GM19351 (cell line): ENCODE measurements around the gene EPB41L4A.

Source experiments
- ATAC-seq: cut with Tn5 transposase; IDR thresholded peaks from one replicate; pipeline ENCODE4 v1.9.1; 2021; ENCODE audit warnings: mild to moderate bottlenecking, moderate library complexity; ENCODE audit not compliant: unreplicated experiment

EPB41L4A gene

GRCh38 chr5:112356178-112356956 is 62.7 kb downstream of the EPB41L4A start:
- no peak for ATAC-seq

GRCh38 chr5:112355058-112355685 is 63.9 kb downstream of the EPB41L4A start:
- no peak for ATAC-seq

DNA sequence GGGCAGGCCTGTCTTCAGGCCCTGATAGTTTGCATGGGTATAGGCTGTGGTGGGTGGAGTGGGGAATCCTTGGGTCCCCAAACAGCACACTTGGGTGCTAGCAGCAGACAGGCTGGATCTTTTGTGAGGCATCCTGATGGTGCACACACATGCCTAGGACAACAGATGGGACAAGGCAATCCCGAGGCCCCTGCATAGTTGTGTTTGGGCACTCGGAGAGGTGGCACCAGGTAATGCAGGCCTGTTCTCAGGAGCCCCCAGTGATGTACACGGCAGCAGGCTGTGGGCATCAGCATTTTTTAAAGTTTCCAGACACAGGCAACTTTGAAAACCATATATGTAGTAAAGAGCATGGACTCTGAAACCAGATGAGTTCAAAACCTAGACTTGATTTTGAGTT is 65.4 kb downstream of the EPB41L4A start:
- no peak for ATAC-seq

- ATAC-seq, result no peak
Observed at GRCh38 chr5:112351225-112351624, 67.9 kb downstream of the EPB41L4A start.

GRCh38 chr5:112350626-112351025 is 68.5 kb downstream of the EPB41L4A start:
- ATAC-seq, result no peak

GRCh38 chr5:112349371-112349770 is 69.7 kb downstream of the EPB41L4A start:
- ATAC-seq, result no peak

DNA sequence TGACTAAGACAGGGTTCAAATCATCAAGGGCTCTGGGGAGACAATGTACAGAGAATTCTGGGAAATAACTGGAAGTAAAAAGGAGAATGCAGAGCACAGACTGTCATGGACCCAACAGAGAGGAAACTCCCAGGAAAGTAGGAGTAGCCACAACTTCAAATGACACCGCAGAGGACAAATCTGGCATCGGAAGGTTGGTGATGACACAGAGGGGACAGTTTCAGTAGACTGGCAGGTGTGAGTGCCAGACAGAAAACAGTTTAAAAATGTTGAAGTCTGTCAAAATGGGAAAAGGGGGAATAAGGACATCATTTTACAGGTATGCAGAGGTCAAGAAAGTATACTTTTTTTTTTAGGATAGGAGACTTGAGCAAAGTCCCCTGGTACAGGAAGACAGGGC is 70.2 kb downstream of the EPB41L4A start:
- ATAC-seq, result no peak

DNA sequence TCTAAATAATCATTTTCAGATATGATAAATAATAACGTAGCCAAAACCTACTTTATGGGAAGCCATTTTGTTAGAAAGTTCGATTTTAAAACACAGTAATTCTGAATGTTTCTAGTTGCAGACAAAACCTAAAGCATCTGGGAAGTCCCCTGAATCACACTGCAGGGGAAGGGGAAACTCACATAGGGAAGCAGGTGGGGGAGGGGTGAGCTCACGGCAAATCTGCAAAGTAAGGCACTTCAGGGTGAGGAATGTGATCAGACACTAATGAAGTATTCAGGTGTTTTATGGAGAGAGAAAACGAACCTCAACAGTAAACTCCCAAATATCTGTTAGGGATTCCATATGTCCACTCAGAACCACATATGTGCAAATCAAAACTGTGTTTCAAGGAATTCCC is 70.7 kb downstream of the EPB41L4A start:
- no peak for ATAC-seq

DNA sequence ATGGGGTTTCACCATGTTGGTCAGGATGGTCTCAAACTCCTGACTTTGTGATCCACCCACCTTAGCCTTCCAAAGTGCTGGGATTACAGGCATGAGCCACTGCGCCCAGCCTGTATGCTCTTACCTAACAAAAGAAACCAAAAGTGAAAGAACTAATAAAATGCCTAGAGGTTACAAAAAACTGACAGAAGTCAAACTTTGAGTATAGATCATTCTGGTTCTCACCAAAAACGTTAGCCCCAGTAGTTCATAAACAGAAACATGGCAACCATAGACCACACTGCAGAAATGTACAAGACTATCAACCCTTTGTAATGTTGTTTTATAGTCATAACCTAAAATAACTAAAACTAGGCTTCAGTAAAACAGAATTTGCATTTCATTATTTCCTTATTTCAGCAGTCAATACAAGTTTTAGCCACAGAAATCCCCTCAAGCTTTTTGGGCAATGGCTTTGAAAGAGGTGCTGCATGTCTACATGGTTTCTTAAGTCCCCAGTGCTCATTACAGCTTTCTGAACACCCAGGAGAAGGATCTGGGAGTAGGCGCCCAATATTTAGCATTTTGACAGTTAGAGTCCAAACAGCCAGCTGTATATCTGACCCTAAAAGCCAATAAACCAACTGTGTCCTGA is 72.5 kb downstream of the EPB41L4A start:
- peak; percentile 65 for ATAC-seq

DNA sequence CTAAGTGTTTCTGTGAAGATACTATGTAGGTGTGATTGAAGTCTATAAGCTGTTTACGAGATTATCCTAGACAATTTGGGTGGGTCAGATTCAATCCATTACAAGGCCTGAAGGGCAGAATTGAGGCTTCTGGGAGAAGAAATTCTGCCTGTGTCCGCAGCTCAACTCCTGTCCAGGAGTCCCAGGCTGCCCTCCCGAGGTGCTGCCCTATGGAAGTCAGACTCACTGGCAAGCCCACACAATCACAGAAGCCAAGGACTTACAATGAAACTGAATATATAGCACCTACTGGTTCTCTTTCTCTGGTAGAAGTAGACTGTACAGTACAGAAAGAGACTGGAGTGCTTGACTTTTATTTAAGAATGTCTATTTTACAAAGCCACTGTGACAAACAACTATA is 74.5 kb downstream of the EPB41L4A start:
- ATAC-seq, result no peak

DNA sequence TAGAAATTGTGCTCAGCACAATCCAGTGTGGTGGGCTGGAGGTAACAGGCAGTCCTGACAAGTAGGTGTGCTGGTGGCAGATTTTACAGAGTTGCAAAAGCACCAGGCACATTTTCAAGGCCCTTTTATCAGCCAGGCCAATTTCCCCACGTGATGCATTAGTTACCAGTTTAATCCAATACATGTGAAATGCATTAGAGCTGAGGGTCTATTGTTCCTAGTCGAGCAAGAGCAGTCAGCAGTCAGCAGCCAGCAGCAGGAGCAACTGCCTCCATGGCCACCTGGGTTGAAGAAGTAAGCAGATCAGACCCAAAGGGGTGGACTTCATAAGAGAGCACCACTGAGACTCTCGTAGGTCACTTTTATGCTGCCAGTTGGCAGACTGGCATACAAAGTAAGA is 76.7 kb downstream of the EPB41L4A start:
- ATAC-seq, result no peak

DNA sequence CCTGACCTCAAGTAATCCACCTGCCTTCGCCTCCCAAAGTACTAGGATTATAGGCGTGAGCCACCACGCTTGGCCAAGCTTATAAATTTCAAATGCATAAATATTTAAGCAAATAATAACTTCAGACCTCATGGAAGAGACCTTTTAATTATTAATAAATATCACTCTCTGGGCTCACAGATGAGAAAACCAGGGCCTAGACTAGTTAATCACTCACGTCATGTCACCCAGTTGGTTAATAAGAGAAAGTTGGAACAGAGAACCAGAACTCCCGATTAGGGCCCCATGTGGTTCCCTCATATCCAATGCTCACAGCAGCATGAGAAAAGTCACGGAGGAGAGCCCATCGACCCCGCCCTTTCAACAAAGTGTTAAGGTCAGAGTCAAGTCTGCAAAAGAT is 79.3 kb downstream of the EPB41L4A start:
- ATAC-seq, result no peak

- ATAC-seq, result no peak
Observed at GRCh38 chr5:112338681-112339337, 80.3 kb downstream of the EPB41L4A start.

- ATAC-seq, result no peak
Observed at GRCh38 chr5:112333331-112333781, 85.7 kb downstream of the EPB41L4A start.

DNA sequence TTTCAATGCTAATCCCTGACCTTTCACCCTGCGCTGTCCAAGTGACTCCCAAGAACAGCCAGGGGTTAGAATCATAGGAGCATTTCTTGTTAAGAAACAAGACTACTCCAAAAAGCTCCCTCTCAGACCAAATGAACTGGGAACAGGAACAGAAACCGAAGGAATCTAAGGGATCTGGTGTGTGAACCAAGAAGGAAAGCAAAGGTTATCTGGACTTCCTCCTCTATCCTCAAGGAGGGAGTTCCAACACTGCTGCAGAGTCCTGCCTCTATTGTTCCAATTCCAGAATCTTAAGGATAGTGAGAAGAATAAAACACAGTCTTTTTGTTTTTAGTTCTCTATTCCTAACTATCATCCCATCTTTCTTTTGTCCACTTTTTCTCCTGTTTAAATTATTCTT is 87.2 kb downstream of the EPB41L4A start:
- ATAC-seq, result no peak

GRCh38 chr5:112329419-112330090 is 89.5 kb downstream of the EPB41L4A start:
- peak; percentile 93 for ATAC-seq

DNA sequence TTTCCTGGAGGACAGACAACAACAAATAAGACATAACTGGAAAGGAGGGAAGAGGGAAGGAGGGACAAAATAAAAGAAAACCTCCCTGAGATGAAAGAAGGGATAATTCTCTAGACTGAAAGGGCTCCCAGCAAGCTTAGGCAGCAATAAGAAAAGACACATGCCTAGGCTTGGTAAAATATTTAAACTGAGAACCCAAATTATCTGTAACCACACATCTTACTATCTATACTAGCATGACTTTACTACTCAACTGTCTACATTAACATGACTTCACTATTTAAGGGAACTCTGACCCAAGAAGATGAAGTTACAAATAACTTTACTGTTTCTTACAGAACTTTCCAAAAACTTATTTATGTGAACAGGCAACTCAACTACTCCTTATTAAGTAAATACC is 95.9 kb downstream of the EPB41L4A start:
- ATAC-seq, result no peak

DNA sequence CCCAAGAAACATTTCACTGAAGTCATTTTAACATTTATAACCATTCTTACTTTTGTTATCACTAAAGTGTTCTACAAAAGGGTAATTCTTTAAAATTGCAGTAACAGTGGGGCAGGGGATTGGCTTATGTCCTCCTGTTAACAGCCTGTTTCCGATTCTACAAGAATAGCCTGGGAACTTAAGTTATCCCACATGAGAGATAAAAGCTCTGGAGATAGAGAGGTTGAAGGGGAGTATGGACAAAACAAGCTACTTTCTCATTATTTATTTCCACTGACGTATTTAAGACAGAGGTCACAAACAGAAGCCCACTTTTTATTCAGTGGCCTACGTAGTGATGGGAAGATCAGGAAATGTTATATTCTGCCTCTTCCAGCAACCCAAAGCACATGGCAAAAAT is 98.7 kb downstream of the EPB41L4A start:
- no peak for ATAC-seq

DNA sequence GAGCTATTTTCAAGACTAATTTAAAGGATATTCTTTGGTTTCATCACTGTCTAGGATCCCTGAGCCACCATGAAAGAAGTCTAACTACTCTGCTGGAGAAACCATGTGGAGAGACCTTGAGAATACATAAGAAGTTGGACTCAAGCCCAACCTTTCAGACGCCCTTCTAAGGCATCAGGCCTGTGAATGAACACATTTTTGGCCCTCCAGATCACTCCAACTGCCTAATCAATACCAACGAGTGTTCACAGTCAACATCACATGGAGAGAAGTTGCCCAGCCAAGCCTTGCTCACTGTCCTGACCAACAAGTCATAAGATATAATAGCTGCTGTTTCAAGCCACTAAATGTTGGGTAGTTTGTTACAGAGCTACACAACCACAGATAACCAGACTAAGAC is 100.7 kb downstream of the EPB41L4A start:
- no peak for ATAC-seq

DNA sequence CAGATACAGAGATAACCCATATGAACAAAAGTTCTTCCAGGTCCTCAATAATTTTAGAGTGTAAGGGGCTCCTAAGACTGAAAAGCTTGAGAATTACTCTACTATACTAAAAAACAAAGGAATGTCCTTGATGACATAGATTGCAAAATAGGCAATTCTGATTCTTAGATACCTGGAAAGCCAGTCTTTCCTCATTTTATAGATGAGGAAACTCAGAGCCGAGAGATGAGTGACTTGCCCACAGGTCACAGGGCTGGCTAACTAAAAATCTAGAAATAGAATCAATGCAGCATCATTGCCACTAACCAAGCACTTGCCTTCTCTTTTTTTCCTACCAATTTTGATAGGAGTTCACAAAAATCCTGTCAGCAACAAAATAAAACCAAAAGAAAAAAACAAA is 101.2 kb downstream of the EPB41L4A start:
- ATAC-seq, result no peak

- no peak for ATAC-seq
Observed at GRCh38 chr5:112316731-112317130, 102.3 kb downstream of the EPB41L4A start.
